Measurements from ENCODE around the gene LRRC19. TPM values are rescaled to one million over a fixed set of nuclear protein-coding genes. Genes with fewer than 3 reads are reported as not detected.
A peak's percentile ranks its signal among the peaks of the same experiment; 100 is the strongest.

LRRC19 gene
- total RNA-seq, 1 experiment from 2014 or later: not detected

GRCh38 chr9:26947736-26948135 lies 57.7 kb downstream of the LRRC19 start:
- TSS peak; percentile 98 for BruUV-seq (replicated peaks)
- in situ Hi-C loops (cut with HindIII; ENCODE audit: low pct_unique_long_range_greater_than_20kb, low sequenced_read_pairs): no loop called here
- Histone ChIP-seq H3K9me3 (ENCODE audit: control insufficient read depth, insufficient read depth, low read depth, low read length) (no peaks in the 10 kb centered on the region), H3K27ac (ENCODE audit: low read length) (peak overlapping the region; percentile 79), H3K4me1 (ENCODE audit: control insufficient read depth, insufficient read depth, low read length) (no peaks in the 10 kb centered on the region; the same call in 1 of the 2 replicates), H3K27me3 (ENCODE audit: control insufficient read depth, insufficient read depth, low read length) (no peaks in the 10 kb centered on the region), H3K4me3 (ENCODE audit: low read depth in 2 of 2, low read length in 2 of 2) (peak overlapping the region; percentile 66 to 74), H3K36me3 (ENCODE audit: control insufficient read depth, insufficient read depth, low read length) (no peaks in the 10 kb centered on the region; the same call in 1 of the 2 replicates)
- no peak for DNase-seq (ENCODE audit: low read depth, low spot score)
- CTCF ChIA-PET: no interaction called here
- ATAC-seq: no peak
- intact Hi-C loops (cut with micrococcal nuclease; ENCODE audit: unreplicated experiment): no loop called here
- POLR2A ChIA-PET: no interaction called here
- TF ChIP-seq CTCF (IDR thresholded peaks at IDR 0.05) (no peak), TCF7L2 (IDR thresholded peaks at IDR 0.05; ENCODE audit: low read depth, low read length) (no peak), SIN3A (IDR thresholded peaks at IDR 0.05; ENCODE audit: borderline replicate concordance, insufficient read depth, low read depth, low read length) (no peak), POLR2AphosphoS5 (IDR thresholded peaks at IDR 0.05; ENCODE audit: low read depth, low read length) (no peak), REST (IDR thresholded peaks at IDR 0.05; ENCODE audit: insufficient read depth in 1 of 2, low read depth in 2 of 2, low read length in 1 of 2) (no peak)

GRCh38 chr9:26946753-26947727 lies 58.4 kb downstream of the LRRC19 start, which contains the start of gene PLAA:
PLAA (minus strand) TSS chr9:26947242; CDS start chr9:26947045, 197 bp downstream.
- in situ Hi-C loops (cut with HindIII; ENCODE audit: low pct_unique_long_range_greater_than_20kb, low sequenced_read_pairs): no loop called here
- BruUV-seq (replicated peaks): no TSS peak
- CTCF ChIA-PET: no interaction called here
- Histone ChIP-seq H3K36me3 (ENCODE audit: control insufficient read depth, insufficient read depth, low read length) (no peaks in the 10 kb centered on the region; the same call in none of the 2 replicates), H3K4me1 (ENCODE audit: control insufficient read depth, insufficient read depth, low read length) (no peaks in the 10 kb centered on the region; the same call in 1 of the 2 replicates), H3K9me3 (ENCODE audit: control insufficient read depth, insufficient read depth, low read depth, low read length) (no peaks in the 10 kb centered on the region), H3K4me3 (ENCODE audit: low read depth in 2 of 2, low read length in 2 of 2) (peak within 1 kb of the TSS; percentile 66 to 74), H3K27ac (ENCODE audit: low read length) (peak within 1 kb of the TSS; percentile 79), H3K27me3 (ENCODE audit: control insufficient read depth, insufficient read depth, low read length) (no peaks in the 10 kb centered on the region)
- DNase-seq (ENCODE audit: low read depth, low spot score) (no peak), ATAC-seq (peak; percentile 99)
- TF ChIP-seq POLR2AphosphoS5 (IDR thresholded peaks at IDR 0.05; ENCODE audit: low read depth, low read length) (no peak), CTCF (IDR thresholded peaks at IDR 0.05) (no peak), TCF7L2 (IDR thresholded peaks at IDR 0.05; ENCODE audit: low read depth, low read length) (no peak), SIN3A (IDR thresholded peaks at IDR 0.05; ENCODE audit: borderline replicate concordance, insufficient read depth, low read depth, low read length) (no peak), REST (IDR thresholded peaks at IDR 0.05; ENCODE audit: insufficient read depth in 1 of 2, low read depth in 2 of 2, low read length in 1 of 2) (no peak)
- intact Hi-C loops (cut with micrococcal nuclease; ENCODE audit: unreplicated experiment): no loop called here
- POLR2A ChIA-PET: no interaction called here

Data from Panc1 (cell line).